PFSK-1 (cell line): Measurements from ENCODE around the gene PINK1.

Source experiments
- FOXP2 ChIP-seq: optimal IDR thresholded peaks from 2 replicates; pipeline ENCODE3; 2011; ENCODE audit warnings: borderline replicate concordance, control low read depth, inconsistent platforms; ENCODE audit not compliant: insufficient read depth; ENCODE audit errors: extremely low read length, extremely low read depth
- POLR2AphosphoS5 ChIP-seq: IDR thresholded peaks from 2 replicates; pipeline ENCODE4 v1.6.1; 2012; ENCODE audit warnings: low read depth, mild to moderate bottlenecking, control low read depth, low read length, moderate library complexity
- SIN3A ChIP-seq: IDR thresholded peaks from 2 replicates; pipeline ENCODE4 v1.6.1; 2012; ENCODE audit warnings: mild to moderate bottlenecking, low read length, moderate library complexity, borderline replicate concordance; ENCODE audit not compliant: insufficient read depth
- TAF1 ChIP-seq: IDR thresholded peaks from 2 replicates; pipeline ENCODE4 v1.6.1; 2012; ENCODE audit warnings: low read length, control low read depth, borderline replicate concordance; ENCODE audit not compliant: insufficient read depth
- TF ChIP-seq, protein P1 (sequence below), 2 experiments: IDR thresholded peaks; 2 replicates each; pipeline versions ENCODE4 v1.6.1 to v1.8.0; 2011 to 2012; ENCODE audit warnings: low read depth in 2 of 2, low read length in 2 of 2, control low read depth in 1 of 2, inconsistent platforms in 1 of 2, mild to moderate bottlenecking in 1 of 2, moderate library complexity in 1 of 2; ENCODE audit not compliant: insufficient read depth in 1 of 2

DNA sequence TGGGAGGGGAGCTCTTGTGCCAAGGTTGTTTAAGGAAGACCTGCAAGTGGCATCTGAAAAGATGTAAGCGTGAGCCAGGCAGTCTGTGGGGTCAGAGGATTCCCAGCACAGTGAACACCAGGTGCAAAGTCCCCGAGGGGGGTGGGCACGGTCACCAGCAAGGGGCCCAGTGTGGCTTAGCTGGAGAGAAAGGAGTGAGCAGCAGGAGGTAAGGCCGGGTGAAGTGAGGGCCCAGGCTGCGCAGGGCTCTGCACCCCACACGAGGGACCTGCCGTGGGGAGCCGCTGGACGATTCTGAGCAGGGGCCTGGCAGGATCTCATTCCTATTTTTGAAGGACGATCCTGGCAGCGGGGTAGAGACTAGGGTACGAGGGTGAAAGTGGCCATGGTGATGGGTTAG, 23.8 kb downstream of the PINK1 start:
- TF ChIP-seq POLR2AphosphoS5 (no peak), TAF1 (no peak), FOXP2 (no peak), SIN3A (no peak)
- TF ChIP-seq, protein P1, sequence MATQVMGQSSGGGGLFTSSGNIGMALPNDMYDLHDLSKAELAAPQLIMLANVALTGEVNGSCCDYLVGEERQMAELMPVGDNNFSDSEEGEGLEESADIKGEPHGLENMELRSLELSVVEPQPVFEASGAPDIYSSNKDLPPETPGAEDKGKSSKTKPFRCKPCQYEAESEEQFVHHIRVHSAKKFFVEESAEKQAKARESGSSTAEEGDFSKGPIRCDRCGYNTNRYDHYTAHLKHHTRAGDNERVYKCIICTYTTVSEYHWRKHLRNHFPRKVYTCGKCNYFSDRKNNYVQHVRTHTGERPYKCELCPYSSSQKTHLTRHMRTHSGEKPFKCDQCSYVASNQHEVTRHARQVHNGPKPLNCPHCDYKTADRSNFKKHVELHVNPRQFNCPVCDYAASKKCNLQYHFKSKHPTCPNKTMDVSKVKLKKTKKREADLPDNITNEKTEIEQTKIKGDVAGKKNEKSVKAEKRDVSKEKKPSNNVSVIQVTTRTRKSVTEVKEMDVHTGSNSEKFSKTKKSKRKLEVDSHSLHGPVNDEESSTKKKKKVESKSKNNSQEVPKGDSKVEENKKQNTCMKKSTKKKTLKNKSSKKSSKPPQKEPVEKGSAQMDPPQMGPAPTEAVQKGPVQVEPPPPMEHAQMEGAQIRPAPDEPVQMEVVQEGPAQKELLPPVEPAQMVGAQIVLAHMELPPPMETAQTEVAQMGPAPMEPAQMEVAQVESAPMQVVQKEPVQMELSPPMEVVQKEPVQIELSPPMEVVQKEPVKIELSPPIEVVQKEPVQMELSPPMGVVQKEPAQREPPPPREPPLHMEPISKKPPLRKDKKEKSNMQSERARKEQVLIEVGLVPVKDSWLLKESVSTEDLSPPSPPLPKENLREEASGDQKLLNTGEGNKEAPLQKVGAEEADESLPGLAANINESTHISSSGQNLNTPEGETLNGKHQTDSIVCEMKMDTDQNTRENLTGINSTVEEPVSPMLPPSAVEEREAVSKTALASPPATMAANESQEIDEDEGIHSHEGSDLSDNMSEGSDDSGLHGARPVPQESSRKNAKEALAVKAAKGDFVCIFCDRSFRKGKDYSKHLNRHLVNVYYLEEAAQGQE (IDR thresholded peaks at IDR 0.05; ENCODE audit: insufficient read depth in 1 of 2, low read depth in 2 of 2, low read length in 2 of 2): no peak
